ENCODE results near the gene IFT22. TPM values are rescaled to one million over a fixed set of nuclear protein-coding genes. Genes with fewer than 3 reads are reported as not detected.
A peak's percentile ranks its signal among the peaks of the same experiment; 100 is the strongest.
"Not testable (repeated sequence)": the region's sequence is repeated elsewhere in the genome, so short reads cannot be mapped to it uniquely, and the experiment has no call there.

Gene IFT22
- total and polyA plus RNA-seq, 2 of the 8 experiments (the other 6 are each of a cell fraction or from before 2014, with no cell fraction given): 17.7 to 18.9 TPM

DNA sequence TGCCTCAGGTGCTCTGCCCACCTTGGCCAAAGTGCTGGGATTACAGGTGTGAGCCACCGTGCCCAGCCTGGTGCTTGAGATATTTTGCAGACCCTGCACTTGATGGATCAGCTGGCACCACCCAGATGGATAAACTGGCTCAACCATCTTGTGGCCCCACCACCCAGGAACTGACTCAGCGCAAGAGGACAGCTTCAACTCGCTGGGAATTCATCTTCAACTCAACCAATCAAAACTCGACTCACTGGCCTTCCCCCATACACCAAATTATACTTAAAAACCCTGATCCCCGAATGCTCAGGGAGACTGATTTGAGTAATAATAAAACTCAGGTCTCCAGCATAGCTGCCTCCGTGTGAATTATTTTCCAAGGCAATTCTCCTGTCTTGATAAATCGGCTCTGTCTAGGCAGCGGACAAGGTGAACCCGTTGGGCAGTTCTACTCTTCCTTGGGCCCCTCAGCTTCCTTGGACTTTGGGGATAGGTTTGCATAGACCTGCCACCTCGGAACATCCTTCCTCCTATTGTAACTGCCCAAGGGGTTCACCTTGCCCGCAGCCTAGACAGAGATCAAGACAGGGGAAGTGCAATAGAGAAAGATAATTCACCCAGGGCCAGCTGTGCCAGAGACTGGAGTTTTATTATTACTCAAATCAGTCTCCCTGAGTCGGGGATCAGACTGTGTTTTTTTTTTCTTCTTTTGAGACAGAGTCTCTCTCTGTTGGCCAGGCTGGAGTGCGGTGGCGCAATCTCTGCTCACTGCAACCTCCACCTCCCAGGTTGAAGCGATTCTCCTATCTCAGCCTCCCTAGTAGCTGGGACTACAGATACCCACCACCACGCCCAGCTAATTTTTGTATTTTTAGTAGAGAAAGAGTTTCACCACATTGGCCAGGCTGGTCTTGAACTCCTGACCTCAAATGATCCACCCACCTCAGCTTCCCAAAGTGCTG, 28.3 kb downstream of the IFT22 start:
- not testable (repeated sequence) for FAIRE-seq; H4K8ac ChIP-seq (ENCODE audit: extremely low read depth, insufficient read depth, low read length); H3K9me3 ChIP-seq (ENCODE audit: insufficient read depth in 2 of 2, low read depth in 1 of 2, low read length in 1 of 2); H4K20me1 ChIP-seq (replicated peaks in 1 of 2; ENCODE audit: control insufficient read depth in 1 of 2, insufficient read depth in 2 of 2, low read length in 2 of 2); H3K27me3 ChIP-seq (replicated peaks in 1 of 4; ENCODE audit: control insufficient read depth in 3 of 4, extremely low read depth in 1 of 4, insufficient read depth in 3 of 4, low read length in 3 of 4); H3K79me1 ChIP-seq (ENCODE audit: low read depth, low read length); H3K23me2 ChIP-seq (ENCODE audit: low read depth, low read length); H2AFZ ChIP-seq (ENCODE audit: low read length); H3K23ac ChIP-seq (ENCODE audit: insufficient read length); H3K36me3 ChIP-seq (ENCODE audit: control insufficient read depth in 2 of 4, insufficient read depth in 4 of 4, low read length in 3 of 4); H3K14ac ChIP-seq (ENCODE audit: insufficient read length)
- Histone ChIP-seq H3K4ac (replicated peaks; ENCODE audit: insufficient read length, low read depth, low read length) (peak overlapping the region; percentile 82), H3K9ac (replicated peaks in 1 of 4; ENCODE audit: extremely low read depth in 1 of 4, low read depth in 3 of 4, low read length in 3 of 4) (peak overlapping the region in 3 of 4 experiments; percentile 6 to 50 (median 36); a peak in 4 of 7 replicates), H2BK120ac (replicated peaks; ENCODE audit: low read depth, low read length) (peak overlapping the region; percentile 91), H2AK5ac (ENCODE audit: low read depth, low read length) (peak overlapping the region; percentile 69; the same call in 1 of the 2 replicates), H3K27ac (ENCODE audit: low read depth, low read length) (peak overlapping the region; percentile 91; the same call in 1 of the 2 replicates), H2BK5ac (ENCODE audit: low read depth, low read length) (peak overlapping the region; percentile 100), H3K4me3 (ENCODE audit: extremely low read depth in 1 of 4, insufficient read depth in 2 of 4, low read depth in 3 of 4, low read length in 4 of 4) (peak overlapping the region in 1 of 4 experiments; percentile 50; a peak in 2 of 8 replicates), H3K4me2 (ENCODE audit: insufficient read depth in 1 of 2, low read depth in 2 of 2, low read length in 2 of 2) (peak overlapping the region; percentile 57 to 67), H3K79me2 (ENCODE audit: control insufficient read depth in 1 of 2, insufficient read depth in 2 of 2, low read length in 2 of 2) (peaks cover 0 to 17% of the 10 kb centered on the region in 2 experiments; a peak in 2 of 4 replicates), H2BK15ac (ENCODE audit: low read length) (peak overlapping the region; percentile 5; the same call in 1 of the 2 replicates), H2BK12ac (ENCODE audit: low read depth, low read length) (peak overlapping the region; percentile 99), H3K4me1 (replicated peaks in 1 of 4; ENCODE audit: control insufficient read depth in 3 of 4, insufficient read depth in 4 of 4, low read length in 3 of 4) (peaks cover 9 to 37% (median 23%) of the 10 kb centered on the region in 4 experiments), H2BK20ac (ENCODE audit: low read length) (peak overlapping the region; percentile 92), H4K91ac (replicated peaks; ENCODE audit: insufficient read length, low read length) (peak overlapping the region; percentile 99), H3K18ac (ENCODE audit: extremely low read depth, low read length) (peak overlapping the region; percentile 76), H3K56ac (replicated peaks; ENCODE audit: insufficient read length, low read depth, low read length) (peak overlapping the region; percentile 60), H4K5ac (ENCODE audit: insufficient read length, low read depth, low read length) (peak overlapping the region; percentile 49)
- peak in 1 of 2 experiments; percentile 59 for DNase-seq (ENCODE audit: low read depth in 1 of 2, low spot score in 2 of 2)
- POLR2A ChIA-PET (ENCODE audit: partially characterized antibody): interaction anchor here (0.5 to 7.4 kb wide), 31 partner anchors 7 to 466 kb away, joined by 3 to 144 read pairs (median 4); partner anchors contain the start of genes CLDN15, IFT22, MOGAT3 and PLOD3
- CTCF ChIA-PET (ENCODE audit: partially characterized antibody): interaction anchor here (0.6 to 3.8 kb wide), 11 partner anchors 7 to 229 kb away, joined by 3 to 29 read pairs (median 4); no protein-coding TSS in a partner anchor
- 0 out of 2 replicates have a peak, but pooled peaks have one; percentile 41 for TF ChIP-seq POLR2AphosphoS5 (IDR thresholded peaks at IDR 0.05; ENCODE audit: low read depth, low read length)
- peak; percentile 9 for TF ChIP-seq ASH2L (IDR thresholded peaks at IDR 0.05; ENCODE audit: low read length)
- TF ChIP-seq BACH1 (IDR thresholded peaks at IDR 0.05; ENCODE audit: low read length): peak; percentile 67
- TF ChIP-seq MAFK (IDR thresholded peaks at IDR 0.05; ENCODE audit: low read depth, low read length): peak; percentile 57; the same call in 1 of the 2 replicates
- TF ChIP-seq CEBPB (IDR thresholded peaks at IDR 0.05; ENCODE audit: low read depth, low read length): peak; percentile 90
- 6% methylated on average over 16 of the region's 16 CpGs; no CpG with 5 or more reads in 1 of the 2 experiments for WGBS, 2 experiments (ENCODE audit: extremely low coverage in 1 of 2, insufficient coverage in 1 of 2, insufficient read length in 1 of 2, insufficient replicate concordance in 2 of 2, low coverage in 1 of 2, low lambda C conversion rate in 2 of 2, missing lambda C conversion rate in 1 of 2)

Measured in H1 (cell line).